ENCODE measurements around the gene WDFY2. TPM values are rescaled to one million over a fixed set of nuclear protein-coding genes. Genes with fewer than 3 reads are reported as not detected.

The WDFY2 gene
- total and polyA plus RNA-seq, 2 of the 13 experiments (the other 11 are each of a cell fraction or from before 2014, with no cell fraction given), result 22.6 to 27.0 TPM

GRCh38 chr13:51636349-51636890 lies 52.2 kb downstream of the WDFY2 start (continued):
- no peak for TF ChIP-seq KIAA2018 (CRISPR knock-in tag; IDR thresholded peaks at IDR 0.05; ENCODE audit: borderline replicate concordance)
- TF ChIP-seq ZNF431 (CRISPR knock-in tag; IDR thresholded peaks at IDR 0.05; ENCODE audit: borderline replicate concordance, low read depth), result no peak; the same call in 1 of the 2 replicates
- no peak for TF ChIP-seq ZNF687 (CRISPR knock-in tag; IDR thresholded peaks at IDR 0.05)
- TF ChIP-seq MTF2 (CRISPR knock-in tag; IDR thresholded peaks at IDR 0.05; ENCODE audit: borderline replicate concordance), result no peak
- no peak; the same call in 1 of the 2 replicates for TF ChIP-seq ZBTB38 (CRISPR knock-in tag; IDR thresholded peaks at IDR 0.05)
- TF ChIP-seq ELF4 (CRISPR knock-in tag; IDR thresholded peaks at IDR 0.05; ENCODE audit: borderline replicate concordance), result no peak
- TF ChIP-seq ATF7-NPFF (CRISPR knock-in tag; IDR thresholded peaks at IDR 0.05; ENCODE audit: low read depth), result no peak
- peak; percentile 95 for TF ChIP-seq NR2F2 (IDR thresholded peaks at IDR 0.05; ENCODE audit: borderline replicate concordance, low read depth)
- peak; percentile 96 for TF ChIP-seq RXRB (CRISPR knock-in tag; IDR thresholded peaks at IDR 0.05; ENCODE audit: borderline replicate concordance)
- TF ChIP-seq RNF2 (conservative IDR thresholded peaks at IDR 0.05; ENCODE audit: low read depth), result no peak
- peak; percentile 52; the same call in 1 of the 2 replicates for TF ChIP-seq MIER2 (CRISPR knock-in tag; IDR thresholded peaks at IDR 0.05)
- no peak for TF ChIP-seq ZNF883 (CRISPR knock-in tag; IDR thresholded peaks at IDR 0.05; ENCODE audit: not compliant biosample characterization)
- TF ChIP-seq HDAC2 (CRISPR knock-in tag; IDR thresholded peaks at IDR 0.05), result peak; percentile 94
- TF ChIP-seq ISX (CRISPR knock-in tag; conservative IDR thresholded peaks at IDR 0.05), result no peak
- no peak for TF ChIP-seq ZNF225 (CRISPR knock-in tag; IDR thresholded peaks at IDR 0.05)
- TF ChIP-seq SMAD9 (CRISPR knock-in tag; IDR thresholded peaks at IDR 0.05), result no peak

All from HepG2 (cell line).